WI38 (cell line): ENCODE measurements around the gene UBAC1.

ENCODE experiments used
- H3K4me3 ChIP-seq: 2 replicates; pipeline ENCODE4 v1.5.1; 2011; ENCODE audit warnings: low read depth, mild to moderate bottlenecking, control low read depth, low read length
- TF ChIP-seq, protein P1 (sequence below): IDR thresholded peaks from 2 replicates; pipeline ENCODE4 v1.5.1; 2012; ENCODE audit warnings: low read depth, mild to moderate bottlenecking, control low read depth, low read length

The UBAC1 gene

DNA sequence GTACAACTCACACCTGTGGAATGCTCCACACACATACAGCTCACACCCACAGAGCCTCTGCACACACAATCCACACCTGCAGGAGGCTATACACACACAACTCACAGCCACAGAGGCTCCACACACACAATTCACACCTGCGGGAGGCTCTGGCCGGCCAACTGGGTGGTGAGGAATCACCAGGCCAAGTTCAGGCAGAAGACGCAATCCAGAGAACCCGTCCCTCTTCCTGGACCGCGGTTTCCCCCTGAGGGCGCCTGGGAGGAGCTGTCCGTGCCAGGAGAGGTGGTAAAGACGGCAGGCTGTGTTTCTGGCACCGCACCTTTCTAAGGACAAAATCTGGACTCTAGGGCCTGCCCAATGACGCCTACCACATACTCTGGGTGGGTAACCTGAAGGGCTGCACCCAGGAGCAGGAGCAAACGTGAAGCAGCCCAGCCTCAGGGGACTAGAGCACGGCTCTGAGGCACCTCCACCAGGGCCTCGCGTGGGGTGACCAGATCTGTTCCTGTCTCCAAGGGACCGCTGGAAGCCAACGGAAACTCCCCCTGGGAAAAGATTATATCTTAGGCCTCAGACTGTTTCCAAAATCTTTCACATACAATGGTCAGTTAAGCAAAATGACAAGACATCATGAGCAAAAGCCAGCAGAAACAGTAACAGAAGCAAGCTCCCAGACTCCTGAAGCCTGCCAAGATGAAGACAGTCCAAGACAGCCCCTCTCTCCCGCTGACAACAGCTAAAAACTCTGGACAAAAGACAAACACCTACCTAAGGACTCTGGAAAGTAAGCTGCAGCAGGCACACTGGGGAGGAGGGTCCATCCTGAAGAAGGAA lies 70.8 kb downstream of the UBAC1 start:
- TF ChIP-seq, protein P1, sequence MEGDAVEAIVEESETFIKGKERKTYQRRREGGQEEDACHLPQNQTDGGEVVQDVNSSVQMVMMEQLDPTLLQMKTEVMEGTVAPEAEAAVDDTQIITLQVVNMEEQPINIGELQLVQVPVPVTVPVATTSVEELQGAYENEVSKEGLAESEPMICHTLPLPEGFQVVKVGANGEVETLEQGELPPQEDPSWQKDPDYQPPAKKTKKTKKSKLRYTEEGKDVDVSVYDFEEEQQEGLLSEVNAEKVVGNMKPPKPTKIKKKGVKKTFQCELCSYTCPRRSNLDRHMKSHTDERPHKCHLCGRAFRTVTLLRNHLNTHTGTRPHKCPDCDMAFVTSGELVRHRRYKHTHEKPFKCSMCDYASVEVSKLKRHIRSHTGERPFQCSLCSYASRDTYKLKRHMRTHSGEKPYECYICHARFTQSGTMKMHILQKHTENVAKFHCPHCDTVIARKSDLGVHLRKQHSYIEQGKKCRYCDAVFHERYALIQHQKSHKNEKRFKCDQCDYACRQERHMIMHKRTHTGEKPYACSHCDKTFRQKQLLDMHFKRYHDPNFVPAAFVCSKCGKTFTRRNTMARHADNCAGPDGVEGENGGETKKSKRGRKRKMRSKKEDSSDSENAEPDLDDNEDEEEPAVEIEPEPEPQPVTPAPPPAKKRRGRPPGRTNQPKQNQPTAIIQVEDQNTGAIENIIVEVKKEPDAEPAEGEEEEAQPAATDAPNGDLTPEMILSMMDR: no peak
- H3K4me3 ChIP-seq: no peak overlapping the region

DNA sequence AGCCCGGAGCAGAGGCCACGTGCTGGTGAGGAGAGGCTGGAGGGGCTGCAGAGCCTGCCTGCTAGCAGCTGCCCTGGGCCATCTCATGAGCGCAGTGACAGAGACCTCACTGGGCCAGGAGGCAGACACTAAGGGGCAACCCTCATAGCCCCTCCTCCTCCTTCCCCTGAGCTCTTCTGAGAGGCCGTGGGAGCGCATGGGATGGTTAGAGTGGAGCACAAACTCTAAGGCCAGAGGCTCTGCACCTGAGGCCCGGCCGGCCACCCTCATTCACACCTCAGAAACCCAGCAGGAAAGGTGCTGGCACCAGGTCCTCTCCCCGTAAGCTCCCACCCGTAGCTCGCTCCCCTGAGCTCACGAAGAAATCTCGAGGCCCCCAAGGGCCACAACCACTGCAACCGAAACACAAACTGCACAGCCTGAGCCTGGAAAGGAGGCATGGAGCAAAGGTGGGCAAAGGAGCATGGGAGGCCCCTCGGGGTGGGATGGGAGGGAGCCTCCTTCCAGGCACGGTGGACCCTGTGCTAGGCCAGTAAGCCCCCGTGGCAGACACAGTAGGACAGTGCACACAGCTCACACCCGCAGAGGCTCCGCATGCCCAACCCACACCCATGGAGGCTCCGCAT lies 71.5 kb downstream of the UBAC1 start:
- TF ChIP-seq, protein P1: no peak

DNA sequence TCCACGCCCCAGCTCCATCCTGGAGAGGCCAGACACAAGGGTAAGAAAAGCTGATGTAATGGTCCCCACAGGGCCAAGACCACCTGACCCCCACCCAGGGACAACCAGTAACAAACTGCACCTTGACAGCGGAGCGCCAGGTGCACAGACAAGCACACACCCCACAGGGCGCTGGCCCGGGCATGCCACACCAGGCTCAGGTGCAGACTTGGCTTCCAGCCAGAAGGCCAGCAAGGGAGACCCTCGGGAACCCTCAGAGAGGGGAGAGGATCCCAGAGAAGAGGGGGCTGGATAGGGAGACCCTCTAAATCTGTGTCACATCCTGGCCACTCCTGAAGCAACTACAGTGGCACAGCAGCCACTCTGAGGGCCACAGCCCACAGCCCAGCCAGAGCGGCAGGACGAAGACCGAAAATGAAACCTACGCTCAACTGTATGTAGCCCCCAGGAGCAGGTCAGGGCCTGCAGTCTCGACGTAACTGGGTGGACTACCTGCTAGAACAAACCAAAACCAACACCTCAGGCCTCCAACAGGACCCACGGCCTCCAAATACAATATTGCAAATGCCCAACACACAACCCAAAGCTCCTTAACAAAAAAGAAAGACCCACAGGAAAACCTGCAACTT lies 72.3 kb downstream of the UBAC1 start:
- no peak overlapping the region for H3K4me3 ChIP-seq
- TF ChIP-seq, protein P1: no peak

More for the DNA sequence above, 71.5 kb downstream of the UBAC1 start:
- H3K4me3 ChIP-seq: no peak overlapping the region

DNA sequence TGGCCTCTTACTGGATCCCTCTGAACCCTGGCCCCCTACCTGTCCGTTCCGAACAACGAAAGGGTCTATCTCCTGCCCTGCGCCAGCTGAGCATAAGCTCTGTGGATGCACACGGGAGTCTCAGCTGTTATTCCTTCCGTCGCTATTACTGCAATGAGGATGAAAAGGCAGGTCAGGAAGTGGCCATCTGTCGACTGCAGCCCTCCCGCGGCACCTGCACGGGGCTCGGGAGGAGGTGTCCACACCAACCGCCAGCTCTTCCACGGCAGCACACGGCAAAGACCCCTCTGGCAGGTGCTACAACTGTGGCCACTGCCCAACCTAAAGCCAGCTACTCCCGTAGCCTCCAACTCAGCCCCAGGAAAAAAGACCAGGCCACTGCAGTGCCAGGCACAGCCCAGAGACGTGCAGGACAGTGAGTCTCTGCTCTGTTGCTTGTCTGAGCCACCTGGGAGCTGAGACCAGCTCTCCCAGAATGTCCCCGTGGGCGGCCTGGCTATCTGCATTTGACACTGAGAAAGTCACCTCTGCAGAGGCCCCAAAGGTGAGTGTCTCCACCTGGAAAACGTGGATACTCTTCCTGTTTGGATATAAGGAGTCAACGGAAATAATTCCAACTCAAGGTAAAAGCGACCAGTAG lies 72.9 kb downstream of the UBAC1 start:
- no peak overlapping the region for H3K4me3 ChIP-seq
- TF ChIP-seq, protein P1: no peak

DNA sequence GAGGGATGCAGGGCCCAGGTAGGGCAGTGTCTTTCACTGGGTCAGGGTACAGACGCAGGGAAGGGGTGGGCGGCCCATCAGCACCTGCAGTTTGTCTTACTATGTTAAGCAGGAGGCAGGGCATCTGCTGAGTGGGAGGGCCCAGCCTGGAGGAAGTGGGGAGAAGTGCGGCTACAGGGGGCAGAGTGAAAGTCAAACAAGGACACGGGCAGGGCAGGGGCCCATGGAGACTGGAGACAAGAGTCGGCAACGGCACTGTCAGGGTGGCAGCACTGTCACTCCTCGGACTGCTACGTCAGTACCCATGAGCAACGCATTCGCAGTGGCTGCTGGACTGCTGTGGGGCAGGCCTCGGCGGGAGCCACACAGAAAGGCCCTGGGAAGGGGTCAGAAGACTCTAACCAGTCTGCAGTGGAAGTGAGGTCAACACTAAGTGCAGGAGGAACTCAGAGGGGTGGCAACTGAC lies 73.6 kb downstream of the UBAC1 start:
- no peak overlapping the region for H3K4me3 ChIP-seq
- TF ChIP-seq, protein P1: no peak

DNA sequence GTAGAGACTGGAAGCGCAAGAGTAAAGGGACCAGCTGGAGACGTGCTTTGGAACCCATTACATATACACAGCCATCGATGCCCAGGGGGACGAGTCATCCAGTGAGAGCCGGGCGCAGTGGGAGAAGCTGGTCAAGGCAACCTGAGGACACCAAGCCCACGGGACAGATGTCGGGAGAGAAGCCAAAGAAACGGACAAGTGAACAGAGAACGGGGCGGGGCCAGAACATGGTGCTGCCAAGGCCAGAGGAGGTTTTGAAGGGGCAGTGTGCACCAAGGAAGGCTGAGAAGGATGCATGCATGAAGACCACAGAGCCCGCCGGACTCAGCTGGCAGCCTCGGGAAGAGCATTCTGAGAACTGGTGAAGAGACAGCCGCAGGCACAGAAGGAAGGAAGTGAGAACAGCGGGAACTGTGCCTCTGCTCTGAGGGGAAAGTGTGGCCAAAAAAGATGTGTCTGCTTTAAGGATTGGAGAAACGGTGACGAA lies 74.1 kb downstream of the UBAC1 start:
- no peak overlapping the region for H3K4me3 ChIP-seq
- TF ChIP-seq, protein P1: no peak
